HG03159 (cell line): ENCODE measurements around the gene NDNF.

Experiments used
- ATAC-seq: cut with Tn5 transposase; IDR thresholded peaks from one replicate; pipeline ENCODE4 v1.9.1; 2021; ENCODE audit warnings: mild to moderate bottlenecking, moderate library complexity; ENCODE audit not compliant: unreplicated experiment

The NDNF gene, protein sequence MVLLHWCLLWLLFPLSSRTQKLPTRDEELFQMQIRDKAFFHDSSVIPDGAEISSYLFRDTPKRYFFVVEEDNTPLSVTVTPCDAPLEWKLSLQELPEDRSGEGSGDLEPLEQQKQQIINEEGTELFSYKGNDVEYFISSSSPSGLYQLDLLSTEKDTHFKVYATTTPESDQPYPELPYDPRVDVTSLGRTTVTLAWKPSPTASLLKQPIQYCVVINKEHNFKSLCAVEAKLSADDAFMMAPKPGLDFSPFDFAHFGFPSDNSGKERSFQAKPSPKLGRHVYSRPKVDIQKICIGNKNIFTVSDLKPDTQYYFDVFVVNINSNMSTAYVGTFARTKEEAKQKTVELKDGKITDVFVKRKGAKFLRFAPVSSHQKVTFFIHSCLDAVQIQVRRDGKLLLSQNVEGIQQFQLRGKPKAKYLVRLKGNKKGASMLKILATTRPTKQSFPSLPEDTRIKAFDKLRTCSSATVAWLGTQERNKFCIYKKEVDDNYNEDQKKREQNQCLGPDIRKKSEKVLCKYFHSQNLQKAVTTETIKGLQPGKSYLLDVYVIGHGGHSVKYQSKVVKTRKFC

GRCh38 chr4:121072224-121073003, at the start of gene NDNF:
NDNF (minus strand) TSS chr4:121072535; CDS start chr4:121045837, 26,698 bp downstream.
- ATAC-seq = peak; percentile 51

GRCh38 chr4:121119715-121120114, 47.4 kb upstream of the NDNF start:
- ATAC-seq = no peak

DNA sequence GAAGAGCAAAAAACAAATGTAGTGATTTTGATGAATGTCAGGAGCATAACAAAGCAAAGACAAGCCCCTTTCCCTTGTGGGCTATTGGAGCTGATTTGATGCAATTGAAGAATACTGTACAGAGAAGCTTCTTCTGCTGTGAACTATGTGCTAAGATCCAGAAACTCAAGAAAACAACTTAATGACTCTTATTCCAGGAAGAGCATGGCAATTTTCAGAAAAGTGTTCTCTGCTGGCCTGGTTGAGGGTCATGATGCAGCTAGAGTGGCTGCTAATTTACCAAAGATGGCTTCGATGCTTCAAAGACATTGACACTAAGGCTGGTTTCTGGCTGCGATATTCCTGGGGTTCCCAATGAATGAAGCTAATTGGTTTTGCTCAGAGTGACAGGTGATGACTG, 46.0 kb upstream of the NDNF start:
- ATAC-seq = no peak

GRCh38 chr4:121114756-121115155, 42.4 kb upstream of the NDNF start:
- no peak for ATAC-seq

GRCh38 chr4:121112530-121112929, 40.2 kb upstream of the NDNF start:
- peak; percentile 40 for ATAC-seq

- ATAC-seq = no peak
Observed at GRCh38 chr4:121108557-121108956, 36.2 kb upstream of the NDNF start.

GRCh38 chr4:121107507-121107906, 35.2 kb upstream of the NDNF start:
- no peak for ATAC-seq

DNA sequence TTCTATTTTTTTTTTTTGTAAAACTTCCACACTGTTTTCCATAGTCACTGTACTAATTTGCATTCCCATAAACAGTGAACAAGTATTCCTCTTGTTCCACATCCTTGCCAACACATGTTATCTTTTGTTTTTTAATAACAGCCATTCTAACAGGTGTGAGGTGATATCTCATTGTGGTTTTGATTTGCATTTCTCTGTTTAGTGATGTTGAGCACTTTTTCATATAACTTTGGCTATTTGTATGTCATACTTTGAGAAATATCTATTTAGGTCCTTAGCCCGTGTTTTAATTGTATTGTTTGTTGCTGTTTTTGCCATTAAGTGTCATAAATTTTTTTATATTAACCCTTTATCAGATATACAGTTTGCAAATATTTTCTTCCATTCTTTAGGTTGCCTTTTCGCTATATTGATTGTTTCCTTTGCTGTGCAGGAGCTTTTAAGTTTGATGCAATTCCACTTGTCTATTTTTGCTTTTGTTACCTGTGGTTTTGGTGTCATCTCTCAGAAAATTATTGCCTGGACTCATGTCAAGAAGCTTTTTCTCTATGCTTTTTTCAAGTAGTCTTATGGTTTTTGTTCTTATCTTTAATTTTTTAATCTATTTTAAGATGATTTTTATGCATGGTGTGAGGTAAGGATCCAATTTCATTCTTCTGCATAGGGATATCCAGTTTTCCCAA, 27.9 kb upstream of the NDNF start:
- ATAC-seq = no peak

- ATAC-seq = no peak
Observed at GRCh38 chr4:121098266-121098665, 25.9 kb upstream of the NDNF start.

- ATAC-seq = no peak
Observed at GRCh38 chr4:121096629-121097028, 24.3 kb upstream of the NDNF start.

GRCh38 chr4:121096191-121096590, 23.9 kb upstream of the NDNF start:
- ATAC-seq = no peak

DNA sequence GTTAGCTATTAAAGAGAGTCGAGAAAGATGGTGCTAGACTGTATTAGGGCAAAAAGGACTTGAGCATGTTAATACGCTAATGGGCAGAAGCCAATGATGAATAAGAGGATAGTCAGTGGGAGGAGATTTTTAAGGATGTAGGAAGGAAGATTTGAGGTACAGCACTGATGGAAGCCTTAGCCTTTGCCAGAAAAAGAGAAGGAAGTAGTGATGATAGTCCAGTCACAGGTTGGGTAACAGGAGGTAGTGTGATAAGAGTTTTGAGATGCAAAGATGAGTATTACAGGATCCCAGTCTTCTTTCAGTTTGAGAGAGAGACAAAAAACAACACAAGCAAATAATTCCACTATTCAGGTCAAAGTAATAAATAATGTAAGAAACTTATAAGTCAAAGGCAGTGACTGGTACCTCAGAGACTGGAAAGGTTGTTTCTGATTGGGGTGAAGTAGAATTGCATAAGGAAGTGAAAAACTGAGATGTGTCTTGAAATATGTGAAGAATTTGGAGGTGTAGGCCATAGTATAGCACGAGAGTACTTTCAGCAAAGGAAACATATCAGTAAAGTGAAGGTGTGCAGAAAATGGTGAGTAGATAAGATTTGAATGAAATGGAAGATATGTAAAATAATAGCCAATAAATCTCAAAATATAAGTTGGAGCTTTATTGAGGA, 22.1 kb upstream of the NDNF start:
- ATAC-seq = no peak

- no peak for ATAC-seq
Observed at GRCh38 chr4:121093261-121093660, 20.9 kb upstream of the NDNF start.

DNA sequence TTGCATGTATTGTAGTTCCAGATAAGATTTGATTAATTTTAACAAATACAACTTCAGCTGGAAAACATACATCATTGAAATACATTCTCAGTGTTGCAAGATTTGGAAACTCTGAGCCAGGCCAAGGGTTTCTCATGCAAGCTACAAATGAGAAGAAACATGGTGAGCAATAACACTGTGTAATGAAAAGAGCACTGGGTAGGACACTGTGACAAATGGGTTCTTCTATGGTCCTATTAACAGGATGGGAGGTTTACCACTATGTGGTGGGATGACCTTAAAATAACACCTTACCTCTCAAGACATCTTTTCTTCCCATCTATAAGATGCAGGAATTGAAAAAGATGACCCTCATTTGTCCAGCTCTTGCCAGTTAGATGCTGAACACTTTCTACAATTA, 19.6 kb upstream of the NDNF start:
- ATAC-seq = no peak

DNA sequence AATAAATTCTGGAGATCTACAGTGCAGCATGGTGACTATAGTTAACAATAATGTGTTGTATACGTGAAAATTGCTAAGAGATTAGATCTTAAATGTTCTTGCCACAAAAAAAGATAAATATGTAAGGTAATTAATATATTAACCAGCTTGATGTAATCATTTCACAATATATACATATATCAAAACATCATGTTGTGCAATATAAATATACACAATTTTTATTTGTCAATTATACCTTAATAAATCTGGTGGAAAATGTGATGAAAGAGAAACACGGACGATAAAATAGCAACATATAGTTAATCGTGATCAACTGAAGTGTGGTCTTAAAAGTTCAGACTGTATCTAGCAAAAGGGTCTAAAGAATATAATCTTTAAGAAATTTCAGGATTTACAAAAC, 16.5 kb upstream of the NDNF start:
- no peak for ATAC-seq

DNA sequence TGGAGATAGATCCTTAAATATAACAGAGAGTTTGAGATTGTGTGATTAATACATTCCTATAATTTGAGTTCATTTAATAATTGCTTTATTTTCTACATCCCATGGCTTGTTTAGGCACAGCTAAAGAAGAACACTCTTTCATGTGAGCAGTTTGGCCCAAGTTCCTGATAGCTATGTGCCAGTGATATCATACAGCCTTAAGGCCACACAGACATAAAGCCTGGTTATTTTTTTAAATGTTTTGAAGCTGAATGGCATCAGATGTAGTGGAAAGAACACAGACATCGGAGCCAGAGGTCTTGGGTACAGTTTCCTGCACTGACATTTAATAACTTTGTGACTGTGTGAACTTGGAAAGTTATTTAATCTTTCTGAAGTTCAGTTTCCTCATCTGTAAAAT, 7.0 kb upstream of the NDNF start:
- no peak for ATAC-seq

- ATAC-seq = no peak
Observed at GRCh38 chr4:121077496-121077895, 5.2 kb upstream of the NDNF start.

DNA sequence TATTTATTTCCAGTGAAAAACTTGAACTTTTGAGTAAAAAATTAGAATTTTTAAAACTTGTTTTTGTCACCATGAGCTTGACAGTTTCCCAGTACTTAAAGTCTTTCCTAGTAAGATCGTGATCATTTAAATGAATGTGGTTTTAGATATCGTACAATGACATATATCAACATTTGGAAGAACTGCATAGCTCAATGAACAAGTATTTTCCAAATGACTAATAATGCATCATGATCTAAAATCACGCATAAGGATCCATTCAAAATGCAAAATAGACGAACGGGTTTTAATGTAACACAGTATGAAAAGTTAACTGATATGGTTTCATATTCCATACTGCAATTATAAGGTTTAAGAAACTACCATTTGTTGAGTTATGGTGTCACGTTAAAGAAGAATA, 4.1 kb upstream of the NDNF start:
- ATAC-seq = no peak

- ATAC-seq = no peak
Observed at GRCh38 chr4:121073672-121074381, 1.5 kb upstream of the NDNF start.

DNA sequence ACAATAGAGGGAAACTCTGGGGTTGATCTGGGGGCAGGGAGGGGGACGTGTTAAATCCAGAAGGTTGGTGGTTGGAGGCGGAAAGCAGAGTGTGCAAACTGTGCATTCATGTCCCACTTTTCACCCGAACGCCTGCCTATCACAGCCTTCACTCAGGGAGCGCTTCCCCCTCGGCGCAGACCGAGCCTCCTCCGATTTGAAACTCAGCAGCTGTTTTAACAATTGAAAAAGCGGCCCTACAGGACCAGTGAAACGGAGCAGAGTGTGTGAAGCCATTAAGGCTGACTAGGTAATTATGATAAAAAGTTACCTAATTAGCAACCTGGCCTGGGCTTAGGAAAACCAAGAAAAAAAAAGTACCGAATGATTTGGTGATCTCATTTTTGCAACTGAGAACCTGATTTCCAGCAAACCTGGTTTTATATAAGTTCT, 685 bp upstream of the NDNF start:
- ATAC-seq = peak; percentile 8
